Activated T-helper 2 cell treated with anti-CD3 and anti-CD28 coated beads, Interferon-gamma antibody, Interleukin-2, Interleukin-4, amounts not matched to agents 10 μg/mL and 5 μg/mL and 100 μg/mL, durations not matched to agents 14 hours and 24 hours and 36 hours (primary cell): ENCODE measurements around the gene BBLN. TPM values are rescaled to one million over a fixed set of nuclear protein-coding genes. Genes with fewer than 3 reads are reported as not detected.
A peak's percentile ranks its signal among the peaks of the same experiment; 100 is the strongest.

Experiments
- DNase-seq: peaks from one replicate; pipeline ENCODE4 v3.0.0; 2021; ENCODE audit warnings: low spot score
- H3K27ac Mint-ChIP-seq: one replicate; pipeline ENCODE4 v1.8.0; 2021; ENCODE audit warnings: mixed read lengths
- H3K27me3 Mint-ChIP-seq: one replicate; pipeline ENCODE4 v1.8.0; 2021; ENCODE audit warnings: low read depth, mixed read lengths
- H3K36me3 Mint-ChIP-seq: one replicate; pipeline ENCODE4 v1.8.0; 2021; ENCODE audit warnings: low read depth, mixed read lengths
- H3K4me1 Mint-ChIP-seq: one replicate; pipeline ENCODE4 v1.8.0; 2021; ENCODE audit warnings: low read depth, mixed read lengths
- H3K4me3 Mint-ChIP-seq: one replicate; pipeline ENCODE4 v1.8.0; 2021; ENCODE audit warnings: low read depth, mild to moderate bottlenecking, moderate library complexity, mixed read lengths
- H3K9me3 Mint-ChIP-seq: one replicate; pipeline ENCODE4 v1.8.0; 2021; ENCODE audit warnings: mixed read lengths
- intact Hi-C: fragments of 100-400 bp; cut with micrococcal nuclease; formaldehyde crosslinking; loops from one replicate; pipeline ENCODE4 v1.15.1; 2023
- total RNA-seq: library from RNA; stranded (reverse); gene quantifications from 2 replicates; pipeline ENCODE4 v1.2.3, GENCODE V29; 2022

The BBLN gene
- total RNA-seq, 1 donor from 2014 or later: 103 TPM

DNA sequence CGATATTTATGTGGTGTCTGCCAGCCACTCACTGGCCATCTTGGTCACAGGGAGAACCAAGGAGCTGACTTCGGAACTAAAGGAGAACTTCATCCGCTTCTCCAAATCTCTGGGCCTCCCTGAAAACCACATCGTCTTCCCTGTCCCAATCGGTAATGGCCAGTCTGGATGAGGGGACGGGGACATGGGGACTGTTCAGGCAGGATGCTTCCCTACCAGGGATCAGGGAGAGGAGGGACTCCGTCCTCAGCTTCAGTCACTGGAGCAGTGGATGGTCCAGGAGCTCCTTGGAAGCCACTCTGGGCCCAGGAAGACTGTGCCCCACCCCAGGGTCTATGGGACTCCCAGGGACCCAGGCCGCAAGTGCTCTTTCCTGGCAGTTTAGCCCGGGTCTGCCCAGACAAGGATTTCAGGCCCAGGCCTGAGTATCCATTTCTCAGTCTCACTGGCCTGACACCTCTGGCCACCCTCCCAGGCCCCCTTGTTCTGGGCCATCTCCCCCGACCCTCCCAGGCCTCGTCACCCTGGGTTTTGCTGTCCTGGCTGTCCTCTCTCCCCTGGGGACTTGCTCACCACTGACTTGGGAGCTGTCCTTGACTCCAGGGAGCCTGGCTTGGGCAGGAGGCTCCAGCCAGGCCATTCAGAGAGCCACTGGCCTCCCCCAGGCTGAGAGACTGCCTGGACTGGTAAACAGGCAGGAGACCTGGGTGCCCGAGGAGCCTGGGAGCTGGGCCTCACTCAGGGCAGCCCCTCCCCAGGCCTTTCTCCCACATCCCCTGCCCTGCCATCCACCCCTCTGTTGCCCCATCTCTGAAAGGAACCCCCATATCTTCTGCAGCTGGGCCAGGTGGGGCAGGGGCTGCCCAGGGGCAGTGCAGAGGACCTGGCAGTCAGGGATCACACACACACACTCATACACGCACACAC lies 7.7 kb upstream of the BBLN start:
- H3K27me3 Mint-ChIP-seq: no peaks in the 10 kb centered on the region
- H3K36me3 Mint-ChIP-seq: no peaks in the 10 kb centered on the region
- H3K27ac Mint-ChIP-seq: no peak overlapping the region
- intact Hi-C loops: no loop called here
- peaks cover 3% of the 10 kb centered on the region for H3K4me1 Mint-ChIP-seq
- no peak for DNase-seq
- no peaks in the 10 kb centered on the region for H3K9me3 Mint-ChIP-seq
- no peak overlapping the region for H3K4me3 Mint-ChIP-seq

DNA sequence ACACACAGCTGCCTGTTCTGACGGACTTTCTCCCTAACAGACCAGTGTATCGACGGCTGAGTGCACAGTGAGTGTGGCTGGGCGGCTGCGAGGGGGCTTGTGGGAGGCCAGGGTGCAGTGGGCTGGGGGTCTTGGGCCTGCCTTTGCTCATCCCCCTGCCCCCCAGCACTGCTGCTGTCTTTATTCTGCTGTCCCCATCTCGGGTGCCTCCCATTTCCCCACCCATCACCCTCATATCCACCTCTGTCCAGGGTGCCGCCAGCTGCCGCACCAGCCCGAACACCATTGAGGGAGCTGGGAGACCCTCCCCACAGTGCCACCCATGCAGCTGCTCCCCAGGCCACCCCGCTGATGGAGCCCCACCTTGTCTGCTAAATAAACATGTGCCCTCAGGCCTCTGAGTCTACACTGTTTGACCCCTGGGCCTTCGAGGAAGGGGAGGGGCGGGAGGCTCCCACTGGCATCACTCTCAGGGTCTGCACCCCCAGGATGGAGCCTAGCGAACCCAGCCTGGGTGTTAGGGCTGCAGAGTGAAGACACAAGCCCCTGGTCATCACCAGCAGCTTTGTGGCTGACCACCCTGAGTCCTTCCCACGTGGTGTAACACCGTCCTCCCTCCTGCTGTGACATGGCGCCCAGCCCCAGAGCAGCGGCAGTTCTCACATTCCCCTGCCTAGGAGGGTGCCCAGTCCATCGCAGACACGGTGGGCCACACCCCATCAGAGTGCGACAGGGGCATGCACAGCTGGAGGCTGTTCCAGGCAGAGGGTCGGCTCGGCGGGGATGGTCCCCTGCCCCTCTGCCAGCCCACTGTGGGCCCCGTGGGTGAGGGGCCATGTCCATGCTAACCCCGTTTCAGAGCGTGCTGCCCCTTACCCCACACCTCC lies 6.8 kb upstream of the BBLN start:
- H3K4me1 Mint-ChIP-seq: peaks cover 3% of the 10 kb centered on the region
- H3K27ac Mint-ChIP-seq: no peak overlapping the region
- no peak for DNase-seq
- H3K36me3 Mint-ChIP-seq: no peaks in the 10 kb centered on the region
- no peaks in the 10 kb centered on the region for H3K9me3 Mint-ChIP-seq
- H3K4me3 Mint-ChIP-seq: no peak overlapping the region
- H3K27me3 Mint-ChIP-seq: no peaks in the 10 kb centered on the region
- intact Hi-C loops: no loop called here

DNA sequence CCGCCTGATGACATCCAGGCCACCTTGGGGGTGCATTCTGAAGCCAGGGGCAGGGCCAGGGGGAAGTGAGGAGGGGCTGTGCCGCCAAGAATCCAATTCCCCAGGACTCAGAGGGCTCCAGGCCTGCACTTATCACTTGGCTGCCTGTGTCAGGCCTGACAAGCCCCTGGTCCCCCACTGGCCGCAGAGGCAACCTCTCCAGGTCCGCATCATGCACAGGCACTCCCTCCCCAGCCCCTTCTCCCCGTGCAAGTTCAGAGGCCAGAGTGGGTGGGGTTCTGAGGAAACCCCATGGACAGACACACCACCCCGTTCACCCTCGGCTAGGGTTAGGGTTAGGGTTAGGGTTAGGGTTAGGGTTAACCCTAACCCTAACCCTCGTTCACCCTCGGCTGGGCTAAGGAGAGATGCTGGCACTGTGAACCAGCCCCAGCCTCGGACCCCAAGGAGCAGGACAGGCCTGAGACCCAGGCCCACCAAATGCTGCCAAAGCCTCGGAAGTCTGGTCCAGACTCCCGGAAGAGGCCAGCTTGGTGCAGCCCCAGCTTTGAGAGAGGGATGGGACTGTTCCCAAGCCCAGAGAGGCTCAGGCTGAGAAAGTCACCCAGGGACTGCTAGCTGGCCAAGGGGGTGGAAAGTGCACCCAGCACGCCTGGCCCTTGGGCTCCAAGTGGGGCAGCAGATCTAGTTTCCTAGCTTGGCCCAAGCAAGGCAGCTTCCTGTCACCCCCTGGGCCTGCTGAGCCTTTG lies 5.9 kb upstream of the BBLN start:
- intact Hi-C loops: no loop called here
- Mint-ChIP-seq H3K27me3 (no peaks in the 10 kb centered on the region), H3K4me3 (no peak overlapping the region), H3K27ac (no peak overlapping the region), H3K4me1 (peaks cover 3% of the 10 kb centered on the region), H3K9me3 (no peaks in the 10 kb centered on the region), H3K36me3 (no peaks in the 10 kb centered on the region)
- no peak for DNase-seq

DNA sequence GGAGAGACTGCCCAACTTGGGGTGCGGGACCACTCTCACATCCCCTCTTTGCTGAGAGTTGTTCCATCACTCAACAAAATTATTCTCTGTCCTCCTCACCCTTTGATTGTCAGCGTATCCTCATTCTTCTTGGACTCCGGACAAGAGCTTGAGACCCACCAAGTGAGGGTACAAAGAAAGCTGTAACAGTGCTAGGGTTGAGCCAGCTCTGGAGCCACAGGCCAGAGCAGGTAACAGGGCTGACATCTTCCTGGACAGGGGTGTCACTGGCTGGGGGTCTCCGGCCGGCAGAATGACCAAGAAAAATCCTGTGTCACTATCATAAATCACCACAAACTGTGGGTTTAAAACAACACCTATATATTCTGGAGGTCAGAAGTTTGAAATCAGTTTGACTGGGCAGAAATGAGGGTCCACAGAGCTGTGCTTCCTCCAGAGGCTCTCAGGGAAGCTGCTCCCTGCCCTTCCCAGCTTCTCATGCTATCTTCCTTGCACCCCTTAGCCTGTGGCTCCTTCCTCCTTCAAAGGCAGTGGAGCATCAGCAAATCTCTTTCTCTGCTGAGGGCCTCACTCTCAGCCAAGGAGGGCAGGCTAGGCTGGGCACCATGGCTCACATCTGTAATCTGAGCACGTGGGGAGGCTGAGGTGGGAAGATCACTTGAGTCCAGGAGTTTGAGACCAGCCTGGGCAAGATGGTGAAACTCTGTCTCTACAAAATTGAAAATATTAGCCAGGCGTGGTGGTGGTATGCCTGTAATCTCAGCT lies 4.1 kb upstream of the BBLN start:
- Mint-ChIP-seq H3K27me3 (no peaks in the 10 kb centered on the region), H3K4me3 (no peak overlapping the region), H3K4me1 (peaks cover 7% of the 10 kb centered on the region), H3K36me3 (peaks cover 2% of the 10 kb centered on the region), H3K27ac (no peak overlapping the region), H3K9me3 (no peaks in the 10 kb centered on the region)
- intact Hi-C loops: no loop called here
- DNase-seq: no peak

DNA sequence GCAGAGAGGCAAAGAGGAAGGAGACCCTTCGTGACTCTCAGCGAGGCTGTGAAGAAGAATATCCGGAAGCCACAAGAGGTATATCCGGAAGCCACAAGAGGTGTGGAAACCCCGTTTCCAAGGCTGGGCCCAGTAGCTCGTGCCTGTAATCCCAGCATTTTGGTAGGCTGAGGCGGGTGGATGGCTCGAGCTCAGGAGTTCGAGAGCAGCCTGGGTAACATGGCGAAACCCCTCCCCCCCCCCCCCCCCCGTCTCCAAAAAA lies 612 bp upstream of the BBLN start:
- peak overlapping the region; percentile 73 for H3K4me3 Mint-ChIP-seq
- peak overlapping the region; percentile 83 for H3K27ac Mint-ChIP-seq
- peak; percentile 66 for DNase-seq
- H3K36me3 Mint-ChIP-seq: peaks cover 24% of the 10 kb centered on the region
- H3K9me3 Mint-ChIP-seq: no peaks in the 10 kb centered on the region
- no peaks in the 10 kb centered on the region for H3K27me3 Mint-ChIP-seq
- intact Hi-C loops: no loop called here
- peaks cover 17% of the 10 kb centered on the region for H3K4me1 Mint-ChIP-seq

DNA sequence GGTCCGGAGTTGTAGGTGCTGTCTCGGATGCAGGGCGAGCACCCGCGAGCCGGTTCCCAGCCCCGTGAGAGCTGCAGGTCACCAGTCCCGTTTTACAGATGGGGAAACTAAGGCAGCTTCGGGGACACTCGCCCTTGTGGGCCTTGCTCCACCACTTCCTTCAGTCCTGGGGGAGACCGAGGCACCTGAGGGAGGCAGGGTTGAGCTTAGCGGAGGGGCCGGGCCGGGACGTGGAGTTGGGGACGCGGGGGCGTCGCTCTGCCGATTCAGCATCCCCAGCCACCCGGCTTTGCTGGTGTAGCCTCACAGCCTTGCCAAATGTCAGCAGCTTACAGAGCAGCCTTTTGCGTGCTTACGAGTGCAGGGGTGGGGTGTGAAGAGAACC lies 530 bp downstream of the BBLN start:
- intact Hi-C loops: loop anchor here (2.0 to 10.0 kb wide), 3 partner anchors 32 to 394 kb away; partner anchors contain the start of gene SPTAN1
- no peaks in the 10 kb centered on the region for H3K27me3 Mint-ChIP-seq
- H3K4me1 Mint-ChIP-seq: peaks cover 17% of the 10 kb centered on the region
- H3K4me3 Mint-ChIP-seq: peak overlapping the region; percentile 81
- H3K9me3 Mint-ChIP-seq: no peaks in the 10 kb centered on the region
- H3K27ac Mint-ChIP-seq: peak overlapping the region; percentile 79
- H3K36me3 Mint-ChIP-seq: peaks cover 26% of the 10 kb centered on the region
- no peak for DNase-seq

DNA sequence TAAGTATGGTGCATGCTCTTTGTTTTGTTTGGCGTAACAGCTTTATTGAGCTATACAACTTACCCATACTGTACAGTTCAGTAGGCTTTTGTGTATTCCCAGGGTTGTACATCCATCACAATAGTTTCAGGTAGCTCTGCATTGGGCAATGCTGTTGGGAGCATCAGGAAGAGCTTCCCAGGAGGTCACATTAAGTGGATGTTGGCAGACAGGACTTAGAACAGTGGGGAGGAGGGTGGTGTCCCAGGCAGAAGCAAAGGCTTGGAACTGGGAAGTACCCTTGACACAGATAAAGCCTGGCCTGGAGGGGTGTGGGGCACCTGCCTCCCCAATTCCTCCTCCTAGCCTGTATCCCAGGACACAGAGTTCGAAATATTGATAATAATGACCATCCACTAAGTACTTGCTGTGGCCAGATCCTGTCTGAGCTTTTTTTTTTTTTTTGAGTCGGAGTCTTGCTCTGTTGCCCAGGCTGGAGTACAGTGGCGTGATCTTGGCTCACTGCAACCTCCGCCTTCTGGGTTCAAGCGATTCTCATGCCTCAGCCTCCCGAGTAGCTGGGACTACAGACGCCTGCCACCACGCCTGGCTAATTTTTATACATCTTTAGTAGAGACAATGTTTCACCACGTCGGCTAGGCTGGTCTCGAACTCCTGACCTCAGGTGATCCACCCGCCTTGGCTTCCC lies 1.3 kb downstream of the BBLN start:
- peaks cover 33% of the 10 kb centered on the region for H3K36me3 Mint-ChIP-seq
- H3K4me3 Mint-ChIP-seq: peak overlapping the region; percentile 81
- intact Hi-C loops: loop anchor here (2.0 to 10.0 kb wide), 3 partner anchors 33 to 393 kb away; partner anchors contain the start of gene SPTAN1
- no peak for DNase-seq
- H3K27me3 Mint-ChIP-seq: no peaks in the 10 kb centered on the region
- H3K4me1 Mint-ChIP-seq: peaks cover 17% of the 10 kb centered on the region
- peak overlapping the region; percentile 79 for H3K27ac Mint-ChIP-seq
- H3K9me3 Mint-ChIP-seq: no peaks in the 10 kb centered on the region

DNA sequence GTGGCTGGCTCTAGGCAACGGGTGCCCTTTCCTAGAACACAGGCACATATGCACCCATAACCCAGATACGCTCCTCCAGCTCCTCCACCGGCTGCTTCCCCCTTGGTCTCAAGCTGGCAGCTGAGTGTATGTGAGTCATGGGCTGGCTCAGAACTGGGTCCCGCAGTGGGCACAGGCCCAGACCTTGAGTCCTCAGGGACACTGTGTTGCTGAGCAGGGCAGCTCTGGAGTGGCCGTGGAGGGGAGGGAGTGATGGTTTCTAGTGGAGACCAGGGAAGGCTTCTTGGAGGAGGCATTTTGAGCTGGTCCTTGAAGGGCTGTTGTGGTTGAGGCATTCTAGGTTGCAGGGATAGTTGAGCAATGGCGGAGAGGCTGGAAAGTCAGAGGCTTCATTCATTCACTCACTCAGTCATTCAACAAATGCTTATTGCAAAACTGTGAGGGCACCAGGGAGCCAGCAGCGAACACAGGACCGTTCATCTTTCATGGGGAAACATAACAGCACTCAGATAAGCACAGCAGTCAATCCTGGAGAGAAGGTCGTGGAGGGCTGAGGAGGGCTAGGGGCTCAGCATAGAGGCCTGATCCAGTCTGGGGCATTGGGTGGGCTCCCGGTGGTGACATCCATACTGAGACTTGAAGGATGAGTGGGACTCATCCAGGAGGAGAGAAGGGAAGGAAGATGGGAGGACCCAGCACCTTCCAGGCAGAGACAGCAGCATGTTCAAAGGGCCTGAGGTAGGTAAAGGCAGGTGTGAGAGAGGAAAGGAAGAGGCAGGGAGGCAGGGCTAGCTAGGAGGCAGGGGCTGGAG lies 2.4 kb downstream of the BBLN start:
- intact Hi-C loops: loop anchor here (10.0 kb wide), 1 partner anchor 392 kb away; the partner anchor contains the start of gene SPTAN1
- Mint-ChIP-seq H3K27ac (no peak overlapping the region), H3K36me3 (peaks cover 40% of the 10 kb centered on the region), H3K4me3 (peak overlapping the region; percentile 32), H3K9me3 (no peaks in the 10 kb centered on the region), H3K27me3 (no peaks in the 10 kb centered on the region), H3K4me1 (peaks cover 17% of the 10 kb centered on the region)
- no peak for DNase-seq

DNA sequence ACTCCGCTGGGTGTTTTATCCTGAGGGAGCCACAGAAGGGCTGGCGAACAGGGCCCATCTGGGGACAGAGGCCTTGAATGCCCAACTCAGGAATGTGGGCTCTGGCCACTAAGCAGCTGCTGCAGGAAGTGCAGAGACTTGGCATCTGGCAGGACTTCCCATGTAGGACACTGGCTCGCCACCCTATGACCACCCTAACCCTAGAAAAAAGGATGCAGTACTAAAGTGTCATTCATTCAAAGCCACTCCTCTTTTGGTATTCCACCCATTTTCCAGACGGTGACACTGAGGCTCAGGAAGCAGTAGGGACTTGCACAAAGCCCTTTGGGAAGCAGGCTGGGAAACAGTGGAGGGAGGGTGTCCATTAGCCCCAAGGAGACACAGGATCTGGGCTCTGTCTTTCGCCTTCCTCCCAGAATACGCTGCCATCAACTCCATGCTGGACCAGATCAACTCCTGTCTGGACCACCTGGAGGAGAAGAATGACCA lies 3.0 kb downstream of the BBLN start:
- no peak overlapping the region for H3K4me3 Mint-ChIP-seq
- no peak for DNase-seq
- H3K9me3 Mint-ChIP-seq: no peaks in the 10 kb centered on the region
- intact Hi-C loops: loop anchor here (10.0 kb wide), 1 partner anchor 392 kb away; the partner anchor contains the start of gene SPTAN1
- peaks cover 17% of the 10 kb centered on the region for H3K4me1 Mint-ChIP-seq
- peaks cover 43% of the 10 kb centered on the region for H3K36me3 Mint-ChIP-seq
- H3K27me3 Mint-ChIP-seq: no peaks in the 10 kb centered on the region
- no peak overlapping the region for H3K27ac Mint-ChIP-seq

DNA sequence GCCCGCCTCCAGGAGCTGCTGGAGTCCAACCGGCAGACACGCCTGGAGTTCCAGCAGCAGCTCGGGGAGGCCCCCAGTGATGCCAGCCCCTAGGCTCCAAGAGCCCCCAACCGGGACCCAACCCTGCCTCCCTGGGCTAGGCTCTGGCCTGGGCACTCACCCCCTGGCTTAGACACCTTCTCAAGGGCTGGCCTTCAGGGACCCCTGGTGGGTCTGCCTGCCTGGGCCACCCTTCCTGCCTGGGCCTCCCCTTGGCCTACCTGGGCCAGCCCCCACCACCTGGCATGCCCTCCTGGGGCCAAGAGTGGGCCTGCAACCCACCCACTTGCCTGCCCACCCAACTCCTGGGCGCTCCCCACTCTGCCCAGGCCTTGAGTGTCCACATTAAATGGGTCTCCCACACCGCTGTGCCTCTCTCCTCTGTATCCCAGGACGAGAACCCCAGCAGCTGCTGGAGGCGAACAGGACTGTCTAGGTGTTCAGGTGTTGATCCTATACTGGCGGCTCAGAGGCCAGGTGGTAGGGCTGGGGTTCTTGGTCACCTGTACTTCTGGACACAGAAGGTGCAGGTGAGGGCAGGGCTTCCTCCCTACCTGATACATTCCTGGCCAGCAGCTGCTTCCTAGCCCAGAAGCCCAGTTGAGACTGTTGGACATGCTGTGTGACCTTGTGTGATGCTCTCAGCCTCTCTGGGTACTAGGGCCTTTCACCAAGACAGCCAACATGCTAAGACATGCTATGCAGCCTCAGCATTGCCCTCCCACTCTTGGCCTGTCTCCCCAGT lies 3.6 kb downstream of the BBLN start:
- H3K27me3 Mint-ChIP-seq: no peaks in the 10 kb centered on the region
- H3K4me1 Mint-ChIP-seq: peaks cover 17% of the 10 kb centered on the region
- DNase-seq: no peak
- peaks cover 46% of the 10 kb centered on the region for H3K36me3 Mint-ChIP-seq
- no peak overlapping the region for H3K27ac Mint-ChIP-seq
- H3K9me3 Mint-ChIP-seq: no peaks in the 10 kb centered on the region
- intact Hi-C loops: loop anchor here (10.0 kb wide), 1 partner anchor 391 kb away; the partner anchor contains the start of gene SPTAN1
- H3K4me3 Mint-ChIP-seq: no peak overlapping the region
